ENCODE measurements around the gene POU2F1.
A peak's percentile ranks its signal among the peaks of the same experiment; 100 is the strongest.
"Not testable (repeated sequence)": the region's sequence is repeated elsewhere in the genome, so short reads cannot be mapped to it uniquely, and the experiment has no call there.

POU2F1 gene

GRCh38 chr1:167305059-167305705 is 84.5 kb downstream of the POU2F1 start:
- H3K9me3 Mint-ChIP-seq: no peaks in the 10 kb centered on the region
- no peak overlapping the region for H3K4me3 Mint-ChIP-seq

GRCh38 chr1:167305706-167306277 is 85.1 kb downstream of the POU2F1 start:
- intact Hi-C loops (cut with micrococcal nuclease): no loop called here
- Mint-ChIP-seq H3K9me3 (no peaks in the 10 kb centered on the region), H3K4me3 (no peak overlapping the region), H3K27me3 (no peaks in the 10 kb centered on the region), H3K27ac (no peak overlapping the region), H3K4me1 (ENCODE audit: low read depth) (peaks cover 22% of the 10 kb centered on the region), H3K36me3 (ENCODE audit: low read depth) (no peaks in the 10 kb centered on the region)

More at GRCh38 chr1:167305059-167305705, 84.5 kb downstream of the POU2F1 start:
- Mint-ChIP-seq H3K36me3 (ENCODE audit: low read depth) (no peaks in the 10 kb centered on the region), H3K27ac (peak overlapping the region; percentile 10), H3K27me3 (no peaks in the 10 kb centered on the region), H3K4me1 (ENCODE audit: low read depth) (peaks cover 19% of the 10 kb centered on the region)
- intact Hi-C loops (cut with micrococcal nuclease): no loop called here

- H3K27ac Mint-ChIP-seq: no peak overlapping the region
- H3K4me1 Mint-ChIP-seq (ENCODE audit: low read depth): peaks cover 23% of the 10 kb centered on the region
- intact Hi-C loops (cut with micrococcal nuclease): no loop called here
- H3K27me3 Mint-ChIP-seq: no peaks in the 10 kb centered on the region
- H3K36me3 Mint-ChIP-seq (ENCODE audit: low read depth): peaks cover 4% of the 10 kb centered on the region
- no peak overlapping the region for H3K4me3 Mint-ChIP-seq
- peaks cover 3% of the 10 kb centered on the region for H3K9me3 Mint-ChIP-seq
Observed at GRCh38 chr1:167310732-167311131, 90.0 kb downstream of the POU2F1 start.

- intact Hi-C loops (cut with micrococcal nuclease): no loop called here
- Mint-ChIP-seq H3K27ac (no peak overlapping the region), H3K4me3 (no peak overlapping the region), H3K9me3 (peaks cover 25% of the 10 kb centered on the region), H3K36me3 (ENCODE audit: low read depth) (peaks cover 20% of the 10 kb centered on the region), H3K27me3 (no peaks in the 10 kb centered on the region), H3K4me1 (ENCODE audit: low read depth) (peaks cover 11% of the 10 kb centered on the region)
Observed at GRCh38 chr1:167312871-167313270, 92.2 kb downstream of the POU2F1 start.

- Mint-ChIP-seq H3K4me3 (no peak overlapping the region), H3K9me3 (peaks cover 43% of the 10 kb centered on the region), H3K4me1 (ENCODE audit: low read depth) (peaks cover 11% of the 10 kb centered on the region), H3K36me3 (ENCODE audit: low read depth) (peaks cover 35% of the 10 kb centered on the region), H3K27ac (no peak overlapping the region), H3K27me3 (no peaks in the 10 kb centered on the region)
- intact Hi-C loops (cut with micrococcal nuclease): no loop called here
Observed at GRCh38 chr1:167314671-167315070, 94.0 kb downstream of the POU2F1 start.

- intact Hi-C loops (cut with micrococcal nuclease): no loop called here
- no peaks in the 10 kb centered on the region for H3K27me3 Mint-ChIP-seq
- H3K4me3 Mint-ChIP-seq: no peak overlapping the region
- H3K9me3 Mint-ChIP-seq: peaks cover 70% of the 10 kb centered on the region
- no peak overlapping the region for H3K27ac Mint-ChIP-seq
- peaks cover 6% of the 10 kb centered on the region for H3K4me1 Mint-ChIP-seq (ENCODE audit: low read depth)
- peaks cover 42% of the 10 kb centered on the region for H3K36me3 Mint-ChIP-seq (ENCODE audit: low read depth)
Observed at GRCh38 chr1:167317463-167317862, 96.8 kb downstream of the POU2F1 start.

- intact Hi-C loops (cut with micrococcal nuclease); H3K4me1 Mint-ChIP-seq (ENCODE audit: low read depth); H3K27me3 Mint-ChIP-seq; H3K27ac Mint-ChIP-seq; H3K4me3 Mint-ChIP-seq: not testable (repeated sequence)
- Mint-ChIP-seq H3K36me3 (ENCODE audit: low read depth) (peaks cover 60% of the 10 kb centered on the region), H3K9me3 (peaks cover 88% of the 10 kb centered on the region)
Observed at GRCh38 chr1:167319206-167319605, 98.5 kb downstream of the POU2F1 start.

GRCh38 chr1:167322483-167322882 is 101.8 kb downstream of the POU2F1 start:
- Mint-ChIP-seq H3K9me3 (peaks cover 82% of the 10 kb centered on the region), H3K27me3 (no peaks in the 10 kb centered on the region), H3K4me3 (no peak overlapping the region), H3K4me1 (ENCODE audit: low read depth) (no peaks in the 10 kb centered on the region), H3K36me3 (ENCODE audit: low read depth) (peaks cover 55% of the 10 kb centered on the region), H3K27ac (no peak overlapping the region)
- intact Hi-C loops (cut with micrococcal nuclease): no loop called here

- Mint-ChIP-seq H3K9me3 (peaks cover 56% of the 10 kb centered on the region), H3K27me3 (no peaks in the 10 kb centered on the region), H3K36me3 (ENCODE audit: low read depth) (peaks cover 37% of the 10 kb centered on the region), H3K27ac (no peak overlapping the region), H3K4me3 (no peak overlapping the region), H3K4me1 (ENCODE audit: low read depth) (peaks cover 14% of the 10 kb centered on the region)
- intact Hi-C loops (cut with micrococcal nuclease): no loop called here
Observed at GRCh38 chr1:167325151-167325550, 104.5 kb downstream of the POU2F1 start.

GRCh38 chr1:167328306-167328815 is 107.7 kb downstream of the POU2F1 start:
- intact Hi-C loops (cut with micrococcal nuclease): no loop called here
- H3K36me3 Mint-ChIP-seq (ENCODE audit: low read depth): peaks cover 20% of the 10 kb centered on the region
- peak overlapping the region; percentile 44 for H3K4me3 Mint-ChIP-seq
- peak overlapping the region; percentile 66 for H3K27ac Mint-ChIP-seq
- peaks cover 34% of the 10 kb centered on the region for H3K4me1 Mint-ChIP-seq (ENCODE audit: low read depth)
- H3K9me3 Mint-ChIP-seq: peaks cover 24% of the 10 kb centered on the region
- H3K27me3 Mint-ChIP-seq: no peaks in the 10 kb centered on the region

GRCh38 chr1:167328816-167329483 is 108.3 kb downstream of the POU2F1 start:
- H3K4me1 Mint-ChIP-seq (ENCODE audit: low read depth): peaks cover 39% of the 10 kb centered on the region
- H3K9me3 Mint-ChIP-seq: peaks cover 18% of the 10 kb centered on the region
- H3K27ac Mint-ChIP-seq: peak overlapping the region; percentile 66
- peaks cover 14% of the 10 kb centered on the region for H3K36me3 Mint-ChIP-seq (ENCODE audit: low read depth)
- intact Hi-C loops (cut with micrococcal nuclease): no loop called here
- H3K27me3 Mint-ChIP-seq: no peaks in the 10 kb centered on the region
- H3K4me3 Mint-ChIP-seq: peak overlapping the region; percentile 79

- no peaks in the 10 kb centered on the region for H3K36me3 Mint-ChIP-seq (ENCODE audit: low read depth)
- no peaks in the 10 kb centered on the region for H3K27me3 Mint-ChIP-seq
- H3K9me3 Mint-ChIP-seq: no peaks in the 10 kb centered on the region
- intact Hi-C loops (cut with micrococcal nuclease): loop anchor here (5.0 kb wide), 1 partner anchor 48 kb away; no protein-coding TSS in a partner anchor
- H3K4me3 Mint-ChIP-seq: no peak overlapping the region
- peaks cover 45% of the 10 kb centered on the region for H3K4me1 Mint-ChIP-seq (ENCODE audit: low read depth)
- H3K27ac Mint-ChIP-seq: no peak overlapping the region
Observed at GRCh38 chr1:167330601-167331293, 110.1 kb downstream of the POU2F1 start.

GRCh38 chr1:167331650-167332049 is 111.0 kb downstream of the POU2F1 start:
- Mint-ChIP-seq H3K4me3 (peak overlapping the region; percentile 55), H3K4me1 (ENCODE audit: low read depth) (peaks cover 45% of the 10 kb centered on the region), H3K27me3 (no peaks in the 10 kb centered on the region), H3K36me3 (ENCODE audit: low read depth) (no peaks in the 10 kb centered on the region), H3K9me3 (no peaks in the 10 kb centered on the region), H3K27ac (no peak overlapping the region)
- intact Hi-C loops (cut with micrococcal nuclease): loop anchor here (5.0 kb wide), 1 partner anchor 49 kb away; no protein-coding TSS in a partner anchor

GRCh38 chr1:167332503-167332902 is 111.8 kb downstream of the POU2F1 start:
- H3K4me3 Mint-ChIP-seq: no peak overlapping the region
- peaks cover 7% of the 10 kb centered on the region for H3K36me3 Mint-ChIP-seq (ENCODE audit: low read depth)
- H3K27me3 Mint-ChIP-seq: no peaks in the 10 kb centered on the region
- intact Hi-C loops (cut with micrococcal nuclease): loop anchor here (5.0 kb wide), 1 partner anchor 50 kb away; no protein-coding TSS in a partner anchor
- H3K4me1 Mint-ChIP-seq (ENCODE audit: low read depth): peaks cover 49% of the 10 kb centered on the region
- peaks cover 6% of the 10 kb centered on the region for H3K9me3 Mint-ChIP-seq
- no peak overlapping the region for H3K27ac Mint-ChIP-seq

Data from dendritic cell treated with granulocyte-macrophage colony-stimulating factor and Interleukin-4, amounts not matched to agents 40 ng/mL and 50 ng/mL, for 4 days (primary cell).